HEK293 (cell line): Measurements from ENCODE around the gene BMAL1.

Source experiments
- CTCF ChIA-PET: fragments of 350-600 bp; formaldehyde crosslinking; extraction: SDS; loops from one replicate; lab custom pipeline; 2021; ENCODE audit warnings: antibody characterized with exemption; lab: Yijun Ruan, JAX
- POLR2A ChIA-PET: fragments of 300-600 bp; formaldehyde crosslinking; extraction: SDS; loops from one replicate; lab custom pipeline; 2020; ENCODE audit warnings: antibody characterized with exemption, inconsistent platforms; lab: Yijun Ruan, JAX
- H3K27ac ChIP-seq: fragments of 200-500 bp; sonication (Bioruptor generic); 2 replicates; pipeline ENCODE4 v1.5.1; 2014; ENCODE audit warnings: low read depth, low read length, control low read depth, inconsistent platforms; ENCODE audit errors: extremely low read depth
- H3K36me3 ChIP-seq, 2 experiments: fragments of 200-500 bp in 1 of 2; sonication (Bioruptor generic) in 1 of 2; 1 replicate in 1 of 2; 2 replicates in 1 of 2; pipeline ENCODE4 v1.5.1; 2014 to 2017; ENCODE audit warnings: inconsistent platforms in 2 of 2, low read length in 2 of 2; ENCODE audit not compliant: control insufficient read depth in 2 of 2, insufficient read depth in 1 of 2
- H3K4me1 ChIP-seq: fragments of 200-500 bp; sonication (Bioruptor generic); 2 replicates; pipeline ENCODE4 v1.5.1; 2014; ENCODE audit warnings: mild to moderate bottlenecking, low read length, inconsistent platforms; ENCODE audit not compliant: control insufficient read depth, insufficient read depth
- H3K4me3 ChIP-seq: 2 replicates; pipeline ENCODE4 v1.5.1; 2011; ENCODE audit warnings: low read depth, mild to moderate bottlenecking, control low read depth, low read length, moderate library complexity
- H3K9me3 ChIP-seq: fragments of 200-500 bp; sonication (Bioruptor generic); 2 replicates; pipeline ENCODE4 v1.5.1; 2014; ENCODE audit warnings: low read depth, low read length, inconsistent platforms; ENCODE audit not compliant: control insufficient read depth, insufficient read depth
- GFI1B ChIP-seq: fragments of 450-650 bp; formaldehyde crosslinking; IDR thresholded peaks from 2 replicates; pipeline ENCODE4 v1.5.1; 2016; ENCODE audit warnings: missing biosample characterization, missing genetic modification characterization
- GLIS1 ChIP-seq: fragments of 450-650 bp; formaldehyde crosslinking; IDR thresholded peaks from 2 replicates; pipeline ENCODE4 v1.5.1; 2016; ENCODE audit warnings: missing biosample characterization, missing genetic modification characterization
- KLF7 ChIP-seq: fragments of 450-650 bp; formaldehyde crosslinking; IDR thresholded peaks from 2 replicates; pipeline ENCODE4 v1.5.1; 2016; ENCODE audit warnings: missing biosample characterization, missing genetic modification characterization, borderline replicate concordance
- MEIS1 ChIP-seq: sonication (generic); formaldehyde crosslinking; IDR thresholded peaks from 2 replicates; pipeline ENCODE4 v1.8.1; 2022; ENCODE audit warnings: missing genetic modification reagents, mild to moderate bottlenecking, borderline replicate concordance
- PRDM6 ChIP-seq: fragments of 450-650 bp; formaldehyde crosslinking; IDR thresholded peaks from 2 replicates; pipeline ENCODE4 v1.5.1; 2017; ENCODE audit warnings: missing biosample characterization, missing genetic modification characterization
- REPIN1 ChIP-seq: fragments of 450-650 bp; formaldehyde crosslinking; IDR thresholded peaks from 2 replicates; pipeline ENCODE4 v1.5.1; 2017; ENCODE audit warnings: missing biosample characterization, missing genetic modification characterization, low read depth
- SCRT1 ChIP-seq: fragments of 450-650 bp; formaldehyde crosslinking; IDR thresholded peaks from 2 replicates; pipeline ENCODE4 v1.5.1; 2016; ENCODE audit warnings: missing biosample characterization, missing genetic modification characterization, borderline replicate concordance
- SP3 ChIP-seq: fragments of 450-650 bp; formaldehyde crosslinking; IDR thresholded peaks from 2 replicates; pipeline ENCODE4 v1.5.1; 2016; ENCODE audit warnings: missing biosample characterization, missing genetic modification characterization
- YY2 ChIP-seq: fragments of 450-650 bp; formaldehyde crosslinking; IDR thresholded peaks from 2 replicates; pipeline ENCODE4 v1.5.1; 2016; ENCODE audit warnings: missing biosample characterization, missing genetic modification characterization
- ZBTB10 ChIP-seq: fragments of 450-650 bp; formaldehyde crosslinking; IDR thresholded peaks from 2 replicates; pipeline ENCODE4 v1.5.1; 2016; ENCODE audit warnings: missing biosample characterization, missing genetic modification characterization
- ZBTB11 ChIP-seq: fragments of 450-650 bp; formaldehyde crosslinking; conservative IDR thresholded peaks from 2 replicates; pipeline ENCODE4 v1.5.1; 2016; ENCODE audit warnings: low read depth, missing biosample characterization, missing genetic modification characterization
- ZBTB8A ChIP-seq: fragments of 450-650 bp; formaldehyde crosslinking; IDR thresholded peaks from 2 replicates; pipeline ENCODE4 v1.5.1; 2016; ENCODE audit warnings: missing biosample characterization, missing genetic modification characterization
- ZFHX2 ChIP-seq: fragments of 450-650 bp; formaldehyde crosslinking; conservative IDR thresholded peaks from 2 replicates; pipeline ENCODE4 v1.5.1; 2016; ENCODE audit warnings: missing biosample characterization, missing genetic modification characterization
- ZIC2 ChIP-seq: fragments of 450-650 bp; formaldehyde crosslinking; IDR thresholded peaks from 2 replicates; pipeline ENCODE4 v1.5.1; 2016; ENCODE audit warnings: missing biosample characterization, missing genetic modification characterization
- ZNF140 ChIP-seq: fragments of 450-650 bp; formaldehyde crosslinking; IDR thresholded peaks from 2 replicates; pipeline ENCODE4 v1.5.1; 2016; ENCODE audit warnings: missing biosample characterization, missing genetic modification characterization
- ZNF169 ChIP-seq: fragments of 450-650 bp; formaldehyde crosslinking; IDR thresholded peaks from 2 replicates; pipeline ENCODE4 v1.5.1; 2016; ENCODE audit warnings: missing biosample characterization, missing genetic modification characterization
- ZNF19 ChIP-seq: fragments of 450-650 bp; formaldehyde crosslinking; IDR thresholded peaks from 2 replicates; pipeline ENCODE4; 2016; ENCODE audit warnings: missing biosample characterization, missing genetic modification characterization, low read depth
- ZNF423 ChIP-seq: fragments of 450-650 bp; formaldehyde crosslinking; IDR thresholded peaks from 2 replicates; pipeline ENCODE4 v1.5.1; 2016; ENCODE audit warnings: missing biosample characterization, missing genetic modification characterization
- ZNF426 ChIP-seq: fragments of 450-650 bp; formaldehyde crosslinking; IDR thresholded peaks from 2 replicates; pipeline ENCODE4 v1.5.1; 2017; ENCODE audit warnings: missing biosample characterization, missing genetic modification characterization, mild to moderate bottlenecking, inconsistent platforms, moderate library complexity
- ZNF530 ChIP-seq: fragments of 450-650 bp; formaldehyde crosslinking; IDR thresholded peaks from 2 replicates; pipeline ENCODE4 v1.5.1; 2016; ENCODE audit warnings: low read depth, missing biosample characterization, missing genetic modification characterization
- ZNF580 ChIP-seq: fragments of 450-650 bp; formaldehyde crosslinking; IDR thresholded peaks from 2 replicates; pipeline ENCODE4 v1.5.1; 2016; ENCODE audit warnings: missing biosample characterization, missing genetic modification characterization
- ZNF610 ChIP-seq: fragments of 450-650 bp; formaldehyde crosslinking; IDR thresholded peaks from 2 replicates; pipeline ENCODE4 v1.5.1; 2016; ENCODE audit warnings: missing biosample characterization, missing genetic modification characterization, borderline replicate concordance
- ZNF621 ChIP-seq: fragments of 450-650 bp; formaldehyde crosslinking; IDR thresholded peaks from 2 replicates; pipeline ENCODE4 v1.5.1; 2017; ENCODE audit warnings: missing biosample characterization, missing genetic modification characterization
- ZNF626 ChIP-seq: fragments of 450-650 bp; sonication (Bioruptor Pico); formaldehyde crosslinking; IDR thresholded peaks from 2 replicates; pipeline ENCODE4 v1.5.1; 2018; ENCODE audit warnings: missing biosample characterization, missing genetic modification characterization, inconsistent platforms
- ZNF660 ChIP-seq: fragments of 450-650 bp; IDR thresholded peaks from 2 replicates; pipeline ENCODE4 v1.5.1; 2018; ENCODE audit warnings: missing biosample characterization, mild to moderate bottlenecking, missing genetic modification characterization
- ZNF768 ChIP-seq: fragments of 450-650 bp; formaldehyde crosslinking; IDR thresholded peaks from 2 replicates; pipeline ENCODE4 v1.5.1; 2018; ENCODE audit warnings: missing biosample characterization, mild to moderate bottlenecking, missing genetic modification characterization

BMAL1 gene

GRCh38 chr11:13333456-13333957 lies 55.9 kb downstream of the BMAL1 start:
- no peak overlapping the region for H3K4me3 ChIP-seq
- H3K4me1 ChIP-seq, result no peaks in the 10 kb centered on the region
- ChIA-PET POLR2A (no interaction called here), CTCF (interaction anchor here (0.8 to 8.6 kb wide), 4 partner anchors 11 to 124 kb away, joined by 3 to 114 read pairs (median 24); no protein-coding TSS in a partner anchor)
- no peaks in the 10 kb centered on the region for H3K9me3 ChIP-seq
- no peak overlapping the region for H3K27ac ChIP-seq
- no peaks in the 10 kb centered on the region for H3K36me3 ChIP-seq
- TF ChIP-seq ZNF660 (tag by site-specific recombination), result no peak
- TF ChIP-seq GFI1B (tag by site-specific recombination), result no peak
- no peak for TF ChIP-seq ZBTB8A (tag by site-specific recombination)
- no peak for TF ChIP-seq ZNF621 (tag by site-specific recombination)
- TF ChIP-seq ZBTB11 (tag by site-specific recombination), result no peak
- TF ChIP-seq ZNF768 (tag by site-specific recombination), result no peak
- TF ChIP-seq ZIC2, result no peak
- TF ChIP-seq SP3, result no peak
- no peak for TF ChIP-seq PRDM6 (tag by site-specific recombination)
- TF ChIP-seq ZNF423 (tag by site-specific recombination), result no peak
- no peak for TF ChIP-seq ZBTB10
- no peak for TF ChIP-seq ZNF626
- no peak for TF ChIP-seq REPIN1

GRCh38 chr11:13334034-13334786 lies 56.6 kb downstream of the BMAL1 start:
- Histone ChIP-seq H3K27ac (no peak overlapping the region), H3K4me1 (no peaks in the 10 kb centered on the region), H3K9me3 (no peaks in the 10 kb centered on the region), H3K4me3 (no peak overlapping the region), H3K36me3 (no peaks in the 10 kb centered on the region)
- CTCF ChIA-PET, result interaction anchor here (0.6 to 8.6 kb wide), 12 partner anchors 11 to 1046 kb away, joined by 3 to 114 read pairs (median 4); no protein-coding TSS in a partner anchor
- POLR2A ChIA-PET, result no interaction called here
- TF ChIP-seq ZNF530 (tag by site-specific recombination), result no peak
- no peak for TF ChIP-seq ZNF580 (tag by site-specific recombination)
- no peak for TF ChIP-seq KLF7 (tag by site-specific recombination)
- TF ChIP-seq ZNF140 (tag by site-specific recombination), result no peak
- no peak for TF ChIP-seq ZNF19
- no peak for TF ChIP-seq ZNF426 (tag by site-specific recombination)
- TF ChIP-seq ZNF610, result no peak
- no peak for TF ChIP-seq ZFHX2 (tag by site-specific recombination)
- no peak for TF ChIP-seq GLIS1
- no peak for TF ChIP-seq YY2
- TF ChIP-seq SCRT1 (tag by site-specific recombination), result no peak
- no peak for TF ChIP-seq MEIS1
- no peak for TF ChIP-seq ZNF169 (tag by site-specific recombination)
- no peak for TF ChIP-seq SP3
